ENCODE data around the gene USH2A.
"Not testable (repeated sequence)": the region's sequence is repeated elsewhere in the genome, so short reads cannot be mapped to it uniquely, and the experiment has no call there.

Gene USH2A

DNA sequence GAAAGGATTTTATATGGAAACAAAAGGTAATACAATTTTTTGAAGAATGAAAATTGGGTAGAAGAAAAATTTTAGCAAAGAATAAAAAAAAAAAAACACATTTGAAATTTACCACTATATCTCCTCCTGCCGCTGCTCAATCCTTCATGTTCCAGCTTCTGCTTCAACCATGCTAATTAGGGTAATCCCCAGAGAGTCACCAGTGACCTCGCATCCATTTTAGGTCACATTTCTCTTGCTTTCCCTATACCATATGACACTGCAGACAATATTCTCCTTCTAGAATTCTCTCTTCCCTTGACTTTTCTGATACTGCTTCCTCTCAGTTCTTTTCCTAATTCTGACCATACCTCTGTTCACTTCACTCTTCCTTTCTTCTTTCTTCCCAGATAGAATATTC is 237.1 kb downstream of the USH2A start:
- no peak for DNase-seq

DNA sequence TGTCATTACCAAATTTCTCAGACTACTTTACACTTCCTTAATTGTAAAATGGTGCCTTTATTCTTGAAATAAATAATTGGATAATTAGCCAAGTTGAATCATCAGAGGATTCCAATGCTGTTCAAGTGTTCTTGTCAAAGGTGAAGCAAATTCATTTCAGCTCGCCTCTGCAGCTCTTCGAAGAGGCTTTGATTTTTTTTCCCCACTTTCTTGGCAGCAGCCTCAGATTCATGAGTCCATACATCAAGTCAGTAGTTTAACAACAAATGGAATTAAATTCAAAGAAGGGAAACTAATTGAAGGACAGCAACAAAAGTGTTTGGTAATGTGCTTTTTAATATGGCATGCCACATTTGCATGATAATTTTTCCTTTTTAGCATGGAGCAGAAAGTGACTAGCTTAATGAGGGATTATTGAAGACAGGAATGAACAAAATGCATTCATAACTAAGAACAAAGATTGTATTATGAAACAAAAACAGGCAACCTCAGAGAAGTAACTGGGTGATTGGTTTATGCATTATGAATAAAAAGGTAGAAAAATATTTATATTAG is 239.0 kb downstream of the USH2A start:
- DNase-seq, result no peak

DNA sequence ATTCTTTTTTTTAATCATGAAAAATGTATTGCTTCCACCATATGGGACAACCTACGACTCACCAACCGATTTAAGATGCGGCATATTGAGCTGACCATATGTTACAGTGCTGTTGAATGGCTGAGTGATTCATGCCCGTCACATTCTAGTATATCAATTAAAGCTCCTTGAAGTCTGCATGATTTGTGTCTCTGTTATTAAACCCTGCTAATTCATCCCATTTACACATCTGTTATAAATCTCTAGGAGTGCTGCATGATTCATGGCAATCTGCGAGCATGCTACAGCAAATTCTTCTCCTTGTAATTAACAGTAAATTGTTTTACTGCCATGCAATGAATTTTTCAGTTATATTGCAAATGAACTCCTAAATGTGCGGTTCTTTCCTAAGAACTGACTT is 239.8 kb downstream of the USH2A start:
- DNase-seq, result no peak

DNA sequence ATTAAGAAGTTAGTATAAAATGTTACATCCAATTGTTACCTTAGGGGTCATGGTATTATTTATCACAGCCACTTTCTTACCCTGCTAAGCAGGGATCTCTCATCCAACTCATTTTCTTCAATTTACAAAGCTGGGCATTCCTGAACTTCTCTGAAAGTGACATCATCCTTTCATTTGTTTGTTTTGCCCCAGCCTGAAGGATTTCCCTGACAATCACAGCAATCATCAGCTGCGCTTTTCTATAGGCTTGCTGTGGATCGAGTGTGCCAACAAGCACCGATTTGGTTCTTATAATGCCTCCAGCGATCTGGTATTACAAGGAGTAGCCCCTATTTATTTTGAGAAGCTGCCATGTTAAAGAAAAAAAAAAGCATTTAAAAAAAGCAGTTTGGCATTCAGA is 240.2 kb downstream of the USH2A start:
- no peak for DNase-seq

- no peak for DNase-seq
These were observed 241.7 kb downstream of the USH2A start for GRCh38 chr1:216181590-216181989.

DNA sequence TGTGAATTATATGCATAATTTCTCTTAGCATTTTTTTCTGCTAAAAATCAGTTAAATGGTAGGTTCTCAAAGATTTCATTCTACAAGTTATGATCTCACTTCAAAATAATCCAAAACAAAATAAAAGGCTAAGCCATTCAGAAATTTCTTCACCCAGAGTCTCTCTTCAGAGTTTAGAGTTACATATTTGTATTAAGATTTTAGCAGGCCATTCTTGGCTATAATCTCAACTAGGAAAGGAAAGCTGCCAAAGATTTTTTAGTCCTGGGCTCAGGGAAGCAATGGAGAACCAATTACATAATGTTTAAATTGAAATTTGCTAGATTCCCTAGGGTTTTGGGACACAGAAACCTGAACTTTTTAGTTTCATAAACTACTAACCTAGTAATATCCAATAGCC is 245.0 kb downstream of the USH2A start:
- no peak for DNase-seq

- no peak for DNase-seq
These were observed 246.3 kb downstream of the USH2A start for GRCh38 chr1:216176970-216177369.

DNA sequence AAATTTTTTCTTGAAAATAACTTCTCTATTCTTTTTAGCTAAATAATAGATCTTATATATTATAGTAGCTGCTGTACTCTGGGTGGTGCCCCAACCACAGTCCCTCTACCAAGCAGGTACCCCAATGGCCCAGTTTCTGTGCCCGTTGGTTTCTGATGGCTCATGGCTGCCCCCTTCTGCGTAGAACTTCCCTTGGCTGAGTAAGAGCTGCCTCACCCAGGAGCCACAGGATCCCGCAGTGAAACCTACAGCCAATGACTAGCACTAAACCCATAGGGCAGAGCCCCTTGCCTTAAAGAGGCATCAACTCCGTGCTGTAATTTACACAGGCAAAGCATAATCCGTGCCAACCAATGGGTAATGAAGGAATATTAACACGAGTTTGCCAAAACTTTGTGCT is 247.5 kb downstream of the USH2A start:
- DNase-seq, result no peak

- no peak for DNase-seq
These were observed 249.8 kb downstream of the USH2A start for GRCh38 chr1:216173376-216173995.

- DNase-seq, result no peak
These were observed 253.9 kb downstream of the USH2A start for GRCh38 chr1:216169351-216169750.

- no peak for DNase-seq
These were observed 254.7 kb downstream of the USH2A start for GRCh38 chr1:216168546-216168945.

- no peak for DNase-seq
These were observed 269.2 kb downstream of the USH2A start for GRCh38 chr1:216154063-216154462.

GRCh38 chr1:216153130-216153529 is 270.1 kb downstream of the USH2A start:
- DNase-seq, result no peak

DNA sequence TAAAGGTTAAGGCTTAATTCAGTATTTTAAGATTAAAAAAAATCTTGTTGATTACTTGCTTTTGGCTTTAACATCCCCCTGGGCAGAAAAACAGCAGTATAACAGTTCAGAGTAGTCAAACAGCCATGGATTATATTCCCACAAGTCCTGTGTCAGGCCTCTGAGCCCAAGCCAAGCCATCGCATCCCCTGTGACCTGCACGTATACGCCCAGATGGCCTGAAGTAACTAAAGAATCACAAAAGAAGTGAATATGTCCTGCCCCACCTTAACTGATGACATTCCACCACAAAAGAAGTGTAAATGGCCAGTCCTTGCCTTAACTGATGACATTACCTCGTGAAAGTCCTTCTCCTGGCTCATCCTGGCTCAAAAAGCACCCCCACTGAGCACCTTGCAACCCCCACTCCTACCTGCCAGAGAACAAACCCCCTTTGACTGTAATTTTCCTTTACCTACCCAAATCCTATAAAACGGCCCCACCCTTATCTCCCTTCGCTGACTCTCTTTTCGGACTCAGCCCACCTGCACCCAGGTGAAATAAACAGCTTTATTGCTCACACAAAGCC is 277.7 kb downstream of the USH2A start:
- DNase-seq, result not testable (repeated sequence)

- no peak for DNase-seq
These were observed 278.4 kb downstream of the USH2A start for GRCh38 chr1:216144661-216145450.

DNA sequence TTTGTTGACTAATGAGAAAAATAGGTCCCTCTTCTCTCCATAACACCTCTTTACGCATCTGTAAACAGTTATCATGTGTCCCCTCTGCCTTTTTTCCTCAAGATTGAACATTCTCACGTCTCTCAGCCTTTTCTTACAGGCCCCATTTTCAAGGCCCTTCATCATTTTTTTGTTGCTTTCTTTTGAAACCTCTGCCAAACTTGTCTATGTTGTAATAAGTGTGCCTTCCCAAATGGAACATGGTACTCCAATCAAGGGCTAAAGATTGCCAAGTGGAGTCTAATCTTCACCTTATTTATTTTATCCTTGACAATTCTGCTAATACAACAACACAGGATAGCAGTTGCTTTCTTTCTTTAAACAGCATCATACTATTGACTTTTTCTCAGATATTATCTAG is 280.3 kb downstream of the USH2A start:
- no peak for DNase-seq

- DNase-seq, result no peak
These were observed 282.3 kb downstream of the USH2A start for GRCh38 chr1:216140730-216141524.

DNA sequence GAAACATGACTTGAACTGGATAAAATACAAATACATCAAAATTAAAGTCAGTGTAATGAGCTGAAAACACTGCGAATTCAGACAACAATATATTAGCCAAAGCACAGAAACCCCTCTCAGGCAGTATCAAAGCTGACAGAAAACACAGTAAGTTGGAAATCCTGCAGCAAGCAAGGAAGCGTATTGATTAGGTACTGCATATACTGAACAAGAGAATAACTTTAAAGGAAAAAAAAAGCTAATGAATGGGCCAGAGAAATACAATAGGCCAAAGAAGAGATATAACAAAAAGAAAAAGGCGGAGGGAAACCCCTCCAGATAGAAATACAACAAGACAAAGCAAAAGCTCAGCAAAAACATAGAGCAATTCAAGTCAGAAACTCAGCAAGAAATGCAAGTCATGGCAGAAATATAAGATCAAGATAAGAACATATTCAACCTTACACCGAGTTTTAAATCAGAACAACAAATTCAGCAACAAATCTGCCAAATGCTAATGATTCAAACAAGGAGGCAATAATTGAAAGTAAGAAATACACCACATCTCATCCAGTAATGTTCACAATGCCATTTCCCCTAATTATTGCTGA is 299.0 kb downstream of the USH2A start:
- no peak for DNase-seq

DNA sequence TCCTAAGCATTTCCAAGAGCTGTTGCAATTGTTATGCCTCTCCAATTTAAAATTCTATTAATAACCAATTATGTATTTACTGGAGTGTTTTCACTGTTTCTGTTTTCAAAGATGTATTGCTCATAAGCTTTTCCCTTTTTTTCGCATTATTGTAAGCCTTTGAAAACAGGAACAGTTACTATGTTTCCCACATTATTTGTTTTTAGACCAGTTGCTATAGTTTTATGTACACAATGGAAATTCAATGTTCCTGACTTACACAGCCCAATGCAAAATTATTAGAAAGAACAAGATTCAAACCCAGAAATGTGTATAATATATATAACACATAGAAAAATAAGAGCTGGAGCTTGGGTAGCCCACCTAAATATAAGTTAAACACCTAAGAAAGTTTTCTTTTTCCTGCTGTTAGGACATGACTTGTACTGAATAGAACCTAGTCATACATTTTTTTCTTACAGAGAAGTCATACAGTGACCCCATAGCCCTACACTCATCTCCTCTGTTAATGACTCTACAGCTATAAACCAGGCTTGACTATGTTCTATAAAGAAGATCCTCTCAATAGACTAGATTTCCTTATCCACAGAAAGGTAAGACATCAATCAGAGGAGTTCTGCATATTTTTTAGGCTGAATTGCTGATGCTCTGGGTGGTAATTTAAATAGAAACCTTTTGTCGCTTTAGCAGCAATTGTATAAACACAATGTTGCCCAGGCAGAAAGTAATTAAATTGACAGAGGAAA is 299.6 kb downstream of the USH2A start:
- DNase-seq, result no peak

- peak; percentile 10 for DNase-seq
These were observed 303.6 kb downstream of the USH2A start for GRCh38 chr1:216119600-216119999.

- no peak for DNase-seq
These were observed 309.1 kb downstream of the USH2A start for GRCh38 chr1:216114180-216114579.

- no peak for DNase-seq
These were observed 310.1 kb downstream of the USH2A start for GRCh38 chr1:216113181-216113580.
